ENCODE results near the gene CHST3.

DNA sequence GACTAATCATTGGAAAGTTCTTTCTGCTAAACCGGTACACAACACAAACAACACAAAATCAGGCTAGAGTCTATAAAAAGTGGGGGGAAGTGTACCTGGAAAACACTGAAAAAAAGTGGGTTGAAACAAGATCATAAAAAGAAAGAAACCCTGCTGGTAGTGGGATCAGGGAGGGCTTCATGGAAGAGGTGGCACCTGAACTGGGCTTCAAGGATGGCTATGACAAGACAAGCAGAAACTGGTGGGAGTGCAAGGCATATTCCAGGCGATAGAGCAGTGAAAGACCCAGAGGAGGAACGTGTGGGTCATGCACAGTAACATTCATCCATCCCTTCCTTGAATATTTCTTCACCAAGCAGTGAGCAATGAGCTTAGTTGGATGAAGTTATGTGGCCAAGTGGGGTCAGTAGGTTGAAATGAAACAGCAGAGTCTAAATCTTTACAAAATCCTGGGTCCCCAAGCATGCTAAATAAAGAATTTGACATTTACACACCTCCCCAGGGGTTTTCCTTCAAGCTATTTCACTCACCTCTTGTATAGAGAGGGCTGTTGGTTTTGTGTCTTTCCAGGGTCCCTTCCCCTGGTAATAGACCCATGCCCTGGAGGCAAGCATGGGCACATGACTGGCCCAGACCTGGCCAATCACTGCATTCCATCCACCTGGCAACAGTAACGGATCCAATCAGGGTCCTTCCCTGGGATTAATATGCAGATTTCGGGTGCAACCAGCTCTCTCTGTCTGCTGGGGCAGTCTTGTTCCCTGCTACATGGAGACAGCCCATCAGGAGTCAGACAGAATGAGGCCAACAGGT, 86.0 kb downstream of the CHST3 start:
- TF ChIP-seq, protein P1, sequence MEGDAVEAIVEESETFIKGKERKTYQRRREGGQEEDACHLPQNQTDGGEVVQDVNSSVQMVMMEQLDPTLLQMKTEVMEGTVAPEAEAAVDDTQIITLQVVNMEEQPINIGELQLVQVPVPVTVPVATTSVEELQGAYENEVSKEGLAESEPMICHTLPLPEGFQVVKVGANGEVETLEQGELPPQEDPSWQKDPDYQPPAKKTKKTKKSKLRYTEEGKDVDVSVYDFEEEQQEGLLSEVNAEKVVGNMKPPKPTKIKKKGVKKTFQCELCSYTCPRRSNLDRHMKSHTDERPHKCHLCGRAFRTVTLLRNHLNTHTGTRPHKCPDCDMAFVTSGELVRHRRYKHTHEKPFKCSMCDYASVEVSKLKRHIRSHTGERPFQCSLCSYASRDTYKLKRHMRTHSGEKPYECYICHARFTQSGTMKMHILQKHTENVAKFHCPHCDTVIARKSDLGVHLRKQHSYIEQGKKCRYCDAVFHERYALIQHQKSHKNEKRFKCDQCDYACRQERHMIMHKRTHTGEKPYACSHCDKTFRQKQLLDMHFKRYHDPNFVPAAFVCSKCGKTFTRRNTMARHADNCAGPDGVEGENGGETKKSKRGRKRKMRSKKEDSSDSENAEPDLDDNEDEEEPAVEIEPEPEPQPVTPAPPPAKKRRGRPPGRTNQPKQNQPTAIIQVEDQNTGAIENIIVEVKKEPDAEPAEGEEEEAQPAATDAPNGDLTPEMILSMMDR (IDR thresholded peaks at IDR 0.05; ENCODE audit: insufficient read depth, low read length, poor library complexity, severe bottlenecking), result no peak
- no peak for TF ChIP-seq EZH2phosphoT487 (conservative IDR thresholded peaks at IDR 0.05; ENCODE audit: low read length)
